ENCODE results near the gene ESRRG. TPM values are rescaled to one million over a fixed set of nuclear protein-coding genes. Genes with fewer than 3 reads are reported as not detected.

Gene ESRRG
- total RNA-seq, 1 experiment from 2014 or later = 0.44 TPM

GRCh38 chr1:216665406-216665805 is 57.8 kb downstream of the ESRRG start:
- TF ChIP-seq CTCF (conservative IDR thresholded peaks at IDR 0.05) = no peak
- no peaks in the 10 kb centered on the region for H3K9me3 Mint-ChIP-seq
- no peak overlapping the region for H3K27ac Mint-ChIP-seq
- Histone ChIP-seq H3K27ac (ENCODE audit: insufficient read length, low read depth, low read length) (no peak overlapping the region), H2AK5ac (ENCODE audit: insufficient read length, low read length) (no peak overlapping the region), H3K23me2 (ENCODE audit: insufficient read length, low read depth, low read length, poor library complexity, severe bottlenecking) (no peaks in the 10 kb centered on the region), H2BK15ac (ENCODE audit: low read depth, low read length) (no peak overlapping the region), H2BK20ac (ENCODE audit: low read depth, low read length, poor library complexity, severe bottlenecking) (no peak overlapping the region), H3K14ac (ENCODE audit: insufficient read depth, low read length) (no peak overlapping the region), H3K4me1 (ENCODE audit: insufficient read depth, low read length) (no peaks in the 10 kb centered on the region), H3K9me3 (ENCODE audit: control insufficient read depth, low read depth, low read length) (no peaks in the 10 kb centered on the region), H3K4ac (ENCODE audit: low read depth, low read length) (no peak overlapping the region), H3K56ac (ENCODE audit: insufficient read length, low read depth, low read length) (no peak overlapping the region), H3K79me2 (ENCODE audit: insufficient read depth, low read length) (no peaks in the 10 kb centered on the region), H2BK5ac (ENCODE audit: insufficient read length, low read length) (no peak overlapping the region), H2BK12ac (ENCODE audit: insufficient read length, low read depth, low read length) (no peak overlapping the region), H3T11ph (ENCODE audit: low read length) (no peak overlapping the region), H2AFZ (ENCODE audit: low read length) (no peak overlapping the region), H4K91ac (ENCODE audit: insufficient read length, low read depth, low read length) (no peak overlapping the region), H2BK120ac (ENCODE audit: low read depth, low read length, poor library complexity, severe bottlenecking) (no peak overlapping the region), H3K4me2 (ENCODE audit: insufficient read depth, insufficient read length, low read length) (no peak overlapping the region), H4K5ac (ENCODE audit: insufficient read length, low read depth, low read length) (no peak overlapping the region), H3K18ac (ENCODE audit: insufficient read length, low read depth, low read length) (no peak overlapping the region), H3K79me1 (ENCODE audit: insufficient read depth, low read depth, low read length, poor library complexity, severe bottlenecking) (no peaks in the 10 kb centered on the region), H3K9ac (ENCODE audit: extremely low read depth, insufficient read length, low read length) (no peak overlapping the region), H4K20me1 (ENCODE audit: control insufficient read depth, insufficient read depth, insufficient read length) (no peaks in the 10 kb centered on the region), H4K8ac (replicated peaks; ENCODE audit: insufficient read length, low read depth, low read length) (no peak overlapping the region), H3K23ac (ENCODE audit: insufficient read length, low read depth, low read length) (no peak overlapping the region), H3K27me3 (ENCODE audit: insufficient read depth, low read length) (no peaks in the 10 kb centered on the region)
- no CpG with 5 or more reads among the region's 1 CpG for WGBS (ENCODE audit: extremely low coverage, insufficient read length, low lambda C conversion rate)
- H3K27me3 Mint-ChIP-seq (ENCODE audit: low read depth) = no peaks in the 10 kb centered on the region
- peaks cover 4 to 5% of the 10 kb centered on the region in 2 experiments; a peak in 2 of 4 replicates for H3K4me1 Mint-ChIP-seq
- no peak overlapping the region for H3K4me3 Mint-ChIP-seq
- H3K36me3 Mint-ChIP-seq (ENCODE audit: insufficient read depth in 1 of 3, low read depth in 3 of 3) = no peaks in the 10 kb centered on the region
- no peak for DNase-seq

Measured in H9 (cell line).